ENCODE data around the gene FNDC3B. TPM values are rescaled to one million over a fixed set of nuclear protein-coding genes. Genes with fewer than 3 reads are reported as not detected.

FNDC3B gene
- total and polyA plus RNA-seq, 4 donors: 13.3 to 175 (median 100) TPM

DNA sequence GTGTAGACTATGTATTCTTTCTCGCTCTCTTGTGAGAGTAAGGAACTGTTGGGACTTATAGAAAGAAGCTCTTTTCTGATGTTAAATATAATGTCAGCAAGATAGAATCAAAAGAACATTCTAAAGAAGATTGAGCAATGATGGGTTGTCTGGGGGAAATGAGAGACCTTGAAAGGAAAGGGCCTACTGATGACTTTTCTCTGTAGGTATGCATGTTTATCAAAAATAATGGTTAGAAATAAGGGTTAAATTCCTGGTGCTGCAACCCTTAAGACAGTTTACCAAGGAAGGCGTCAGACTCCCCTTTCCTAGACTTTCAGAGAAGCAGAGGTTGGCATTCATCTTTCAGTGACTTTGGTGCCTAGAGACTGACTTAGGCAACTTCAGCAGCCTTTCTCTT lies 339.1 kb downstream of the FNDC3B start:
- Histone ChIP-seq H3K9ac (ENCODE audit: insufficient read depth in 1 of 2, low read length in 2 of 2) (no peak overlapping the region), H3K9me3 (ENCODE audit: control insufficient read depth in 4 of 4, insufficient read depth in 3 of 4, low read length in 3 of 4) (peaks cover 0 to 4% (median 4%) of the 10 kb centered on the region in 4 donors), H3K36me3 (ENCODE audit: control insufficient read depth in 4 of 4, insufficient read depth in 4 of 4, low read length in 4 of 4) (peaks cover 25 to 42% (median 39%) of the 10 kb centered on the region in 4 donors), H3K4me3 (no peak overlapping the region), H3K27me3 (ENCODE audit: control insufficient read depth in 3 of 3, insufficient read depth in 3 of 3, low read length in 2 of 3) (no peaks in the 10 kb centered on the region), H3K27ac (ENCODE audit: low read depth in 1 of 2, low read length in 1 of 2) (no peak overlapping the region), H3K4me1 (ENCODE audit: control insufficient read depth in 5 of 5, insufficient read depth in 5 of 5, low read length in 5 of 5) (peaks cover 0 to 2% (median 0%) of the 10 kb centered on the region in 5 donors)
- TF ChIP-seq, protein P1, sequence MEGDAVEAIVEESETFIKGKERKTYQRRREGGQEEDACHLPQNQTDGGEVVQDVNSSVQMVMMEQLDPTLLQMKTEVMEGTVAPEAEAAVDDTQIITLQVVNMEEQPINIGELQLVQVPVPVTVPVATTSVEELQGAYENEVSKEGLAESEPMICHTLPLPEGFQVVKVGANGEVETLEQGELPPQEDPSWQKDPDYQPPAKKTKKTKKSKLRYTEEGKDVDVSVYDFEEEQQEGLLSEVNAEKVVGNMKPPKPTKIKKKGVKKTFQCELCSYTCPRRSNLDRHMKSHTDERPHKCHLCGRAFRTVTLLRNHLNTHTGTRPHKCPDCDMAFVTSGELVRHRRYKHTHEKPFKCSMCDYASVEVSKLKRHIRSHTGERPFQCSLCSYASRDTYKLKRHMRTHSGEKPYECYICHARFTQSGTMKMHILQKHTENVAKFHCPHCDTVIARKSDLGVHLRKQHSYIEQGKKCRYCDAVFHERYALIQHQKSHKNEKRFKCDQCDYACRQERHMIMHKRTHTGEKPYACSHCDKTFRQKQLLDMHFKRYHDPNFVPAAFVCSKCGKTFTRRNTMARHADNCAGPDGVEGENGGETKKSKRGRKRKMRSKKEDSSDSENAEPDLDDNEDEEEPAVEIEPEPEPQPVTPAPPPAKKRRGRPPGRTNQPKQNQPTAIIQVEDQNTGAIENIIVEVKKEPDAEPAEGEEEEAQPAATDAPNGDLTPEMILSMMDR (IDR thresholded peaks at IDR 0.05; ENCODE audit: control extremely low read depth, extremely low read depth): no peak
- no peak for DNase-seq
- ATAC-seq (ENCODE audit: insufficient read depth, low FRiP score): no peak
- WGBS, 2 donors: 97 to 99% methylated on average over 2 of the region's 2 CpGs

DNA sequence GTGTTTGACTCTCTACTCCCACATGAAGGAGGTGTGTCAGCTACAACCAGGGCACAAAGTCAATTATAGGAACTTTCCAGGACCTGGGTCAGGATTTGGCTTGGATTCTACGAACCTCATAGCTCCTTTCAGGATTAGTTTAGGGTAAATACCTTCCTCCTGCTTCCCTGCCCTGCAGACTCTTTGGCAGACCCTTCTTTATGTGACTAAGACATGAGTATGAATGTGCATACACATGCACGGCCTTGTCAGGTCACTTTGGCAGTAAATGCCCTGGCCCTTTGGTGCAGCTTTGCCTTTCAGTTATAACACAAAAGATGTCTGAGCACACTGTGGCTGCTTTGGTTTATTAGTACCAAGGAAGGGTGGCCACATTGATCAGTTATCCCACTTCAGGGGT lies 340.0 kb downstream of the FNDC3B start:
- Histone ChIP-seq H3K9me3 (ENCODE audit: control insufficient read depth in 4 of 4, insufficient read depth in 3 of 4, low read length in 3 of 4) (peaks cover 0 to 4% (median 4%) of the 10 kb centered on the region in 4 donors), H3K4me1 (ENCODE audit: control insufficient read depth in 5 of 5, insufficient read depth in 5 of 5, low read length in 5 of 5) (peaks cover 0 to 2% (median 0%) of the 10 kb centered on the region in 5 donors), H3K4me3 (no peak overlapping the region), H3K27me3 (ENCODE audit: control insufficient read depth in 3 of 3, insufficient read depth in 3 of 3, low read length in 2 of 3) (no peaks in the 10 kb centered on the region), H3K36me3 (ENCODE audit: control insufficient read depth in 4 of 4, insufficient read depth in 4 of 4, low read length in 4 of 4) (peaks cover 22 to 44% (median 38%) of the 10 kb centered on the region in 4 donors), H3K27ac (ENCODE audit: low read depth in 1 of 2, low read length in 1 of 2) (no peak overlapping the region), H3K9ac (ENCODE audit: insufficient read depth in 1 of 2, low read length in 2 of 2) (no peak overlapping the region)
- ATAC-seq (ENCODE audit: insufficient read depth, low FRiP score): no peak
- DNase-seq: no peak
- WGBS, 2 donors: 96 to 97% methylated on average over 2 of the region's 2 CpGs
- TF ChIP-seq, protein P1 (IDR thresholded peaks at IDR 0.05; ENCODE audit: control extremely low read depth, extremely low read depth): no peak

DNA sequence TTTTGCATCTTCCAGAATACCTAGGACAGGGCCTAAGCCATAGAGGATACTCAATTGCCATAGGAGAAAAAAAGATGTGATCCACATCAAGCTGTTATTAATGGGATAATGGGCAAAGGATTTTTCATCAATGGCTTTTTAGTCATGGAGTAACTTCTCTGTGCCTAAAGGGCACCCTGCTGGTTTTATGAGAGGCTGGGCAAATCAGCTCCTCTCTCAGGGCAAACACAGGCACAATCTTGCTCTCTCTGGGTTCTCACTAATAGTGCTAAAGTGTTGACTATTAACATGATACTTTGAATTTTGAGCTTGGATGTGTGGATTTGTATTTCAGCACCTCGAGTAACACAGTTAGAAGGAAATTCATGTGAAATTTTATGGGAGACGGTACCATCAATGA lies 341.3 kb downstream of the FNDC3B start:
- no peak for ATAC-seq (ENCODE audit: insufficient read depth, low FRiP score)
- Histone ChIP-seq H3K36me3 (ENCODE audit: control insufficient read depth in 4 of 4, insufficient read depth in 4 of 4, low read length in 4 of 4) (peaks cover 23 to 44% (median 39%) of the 10 kb centered on the region in 4 donors), H3K4me3 (no peak overlapping the region), H3K27ac (ENCODE audit: low read depth in 1 of 2, low read length in 1 of 2) (no peak overlapping the region), H3K9me3 (ENCODE audit: control insufficient read depth in 4 of 4, insufficient read depth in 3 of 4, low read length in 3 of 4) (peaks cover 0 to 4% (median 4%) of the 10 kb centered on the region in 4 donors), H3K27me3 (ENCODE audit: control insufficient read depth in 3 of 3, insufficient read depth in 3 of 3, low read length in 2 of 3) (no peaks in the 10 kb centered on the region), H3K4me1 (ENCODE audit: control insufficient read depth in 5 of 5, insufficient read depth in 5 of 5, low read length in 5 of 5) (peaks cover 0 to 2% (median 0%) of the 10 kb centered on the region in 5 donors), H3K9ac (ENCODE audit: insufficient read depth in 1 of 2, low read length in 2 of 2) (no peak overlapping the region)
- TF ChIP-seq, protein P1 (IDR thresholded peaks at IDR 0.05; ENCODE audit: control extremely low read depth, extremely low read depth): no peak
- WGBS, 2 donors: 97 to 99% methylated on average over 2 of the region's 2 CpGs
- DNase-seq: no peak

DNA sequence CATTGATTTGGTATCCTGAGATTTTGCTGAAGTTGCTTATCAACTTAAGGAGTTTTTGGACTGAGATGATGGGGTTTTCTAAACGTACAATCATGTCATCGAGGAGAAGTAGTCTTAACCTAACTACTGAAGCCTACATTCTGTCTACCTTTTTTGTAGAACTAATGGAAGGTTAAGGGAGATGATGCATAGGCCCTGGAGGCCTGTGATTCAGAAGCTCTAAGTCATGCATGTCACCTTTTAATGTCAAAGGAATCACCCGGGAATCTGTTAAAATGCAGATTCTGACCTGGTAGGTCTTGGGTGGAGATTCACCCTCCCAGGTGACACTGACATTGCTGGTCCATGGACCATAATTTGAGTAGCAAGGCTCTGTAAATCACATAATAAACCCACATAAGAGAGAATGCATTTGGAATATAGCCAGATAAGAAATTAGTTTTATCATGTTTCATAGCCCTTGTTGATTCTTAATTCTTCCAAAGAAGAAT lies 344.0 kb downstream of the FNDC3B start:
- no peak overlapping the region for H3K27ac ChIP-seq (ENCODE audit: low read depth in 1 of 2, low read length in 1 of 2)
- H3K27me3 ChIP-seq (ENCODE audit: control insufficient read depth in 3 of 3, insufficient read depth in 3 of 3, low read length in 2 of 3): no peaks in the 10 kb centered on the region
- ATAC-seq (ENCODE audit: insufficient read depth, low FRiP score) (no peak), DNase-seq (no peak)
- peaks cover 0 to 4% (median 4%) of the 10 kb centered on the region in 4 donors for H3K9me3 ChIP-seq (ENCODE audit: control insufficient read depth in 4 of 4, insufficient read depth in 3 of 4, low read length in 3 of 4)
- 93 to 96% methylated on average over 3 of the region's 3 CpGs for WGBS, 2 donors
- H3K36me3 ChIP-seq (ENCODE audit: control insufficient read depth in 4 of 4, insufficient read depth in 4 of 4, low read length in 4 of 4): peaks cover 21 to 38% (median 27%) of the 10 kb centered on the region in 4 donors
- H3K9ac ChIP-seq (ENCODE audit: insufficient read depth in 1 of 2, low read length in 2 of 2): no peak overlapping the region
- H3K4me1 ChIP-seq (ENCODE audit: control insufficient read depth in 5 of 5, insufficient read depth in 5 of 5, low read length in 5 of 5): peaks cover 0 to 2% (median 0%) of the 10 kb centered on the region in 5 donors
- no peak overlapping the region for H3K4me3 ChIP-seq
- TF ChIP-seq, protein P1 (IDR thresholded peaks at IDR 0.05; ENCODE audit: control extremely low read depth, extremely low read depth): no peak

All from lung (tissue), 12 donors.